ENCODE measurements around the gene WDFY1.

- TF ChIP-seq CTCF (conservative IDR thresholded peaks at IDR 0.05) (no peak), ZFX (IDR thresholded peaks at IDR 0.05) (no peak)
Observed at GRCh38 chr2:223853425-223853837, 91.7 kb downstream of the WDFY1 start.

Measured in C4-2B (cell line).